ENCODE results near the gene PHF10.
"Not testable (repeated sequence)": the region's sequence is repeated elsewhere in the genome, so short reads cannot be mapped to it uniquely, and the experiment has no call there.

Gene PHF10

GRCh38 chr6:169724494-169725124, at the start of gene PHF10:
Gene PHF10 (minus strand): TSS chr6:169724500. CDS start chr6:169723931, 569 bp downstream.
- Mint-ChIP-seq H3K36me3 (peaks cover 3% of the 10 kb centered on the region), H3K27me3 (no peaks in the 10 kb centered on the region), H3K27ac (peak within 1 kb of the TSS; percentile 97), H3K9me3 (no peaks in the 10 kb centered on the region), H3K4me3 (peak within 1 kb of the TSS; percentile 91), H3K4me1 (peaks cover 48% of the 10 kb centered on the region)

- no peak overlapping the region for H3K27ac Mint-ChIP-seq
- no peaks in the 10 kb centered on the region for H3K4me1 Mint-ChIP-seq
- no peaks in the 10 kb centered on the region for H3K27me3 Mint-ChIP-seq
- H3K36me3 Mint-ChIP-seq = peaks cover 13% of the 10 kb centered on the region
- H3K4me3 Mint-ChIP-seq = no peak overlapping the region
- H3K9me3 Mint-ChIP-seq = no peaks in the 10 kb centered on the region
These were observed 42.8 kb upstream of the PHF10 start for GRCh38 chr6:169766921-169767736.

GRCh38 chr6:169766232-169766631, 41.9 kb upstream of the PHF10 start:
- H3K4me1 Mint-ChIP-seq = no peaks in the 10 kb centered on the region
- no peak overlapping the region for H3K4me3 Mint-ChIP-seq
- H3K27ac Mint-ChIP-seq = no peak overlapping the region
- peaks cover 13% of the 10 kb centered on the region for H3K36me3 Mint-ChIP-seq
- no peaks in the 10 kb centered on the region for H3K27me3 Mint-ChIP-seq
- H3K9me3 Mint-ChIP-seq = no peaks in the 10 kb centered on the region

GRCh38 chr6:169765789-169766188, 41.5 kb upstream of the PHF10 start:
- not testable (repeated sequence) for H3K4me1 Mint-ChIP-seq, H3K9me3 Mint-ChIP-seq, H3K27me3 Mint-ChIP-seq, H3K27ac Mint-ChIP-seq, H3K4me3 Mint-ChIP-seq
- H3K36me3 Mint-ChIP-seq = peaks cover 13% of the 10 kb centered on the region

GRCh38 chr6:169763881-169764280, 39.6 kb upstream of the PHF10 start:
- Mint-ChIP-seq H3K4me1 (no peaks in the 10 kb centered on the region), H3K27ac (no peak overlapping the region), H3K36me3 (peaks cover 20% of the 10 kb centered on the region), H3K27me3 (no peaks in the 10 kb centered on the region), H3K4me3 (no peak overlapping the region), H3K9me3 (no peaks in the 10 kb centered on the region)

- H3K36me3 Mint-ChIP-seq = peaks cover 21% of the 10 kb centered on the region
- no peaks in the 10 kb centered on the region for H3K9me3 Mint-ChIP-seq
- no peaks in the 10 kb centered on the region for H3K27me3 Mint-ChIP-seq
- H3K4me3 Mint-ChIP-seq = no peak overlapping the region
- no peak overlapping the region for H3K27ac Mint-ChIP-seq
- H3K4me1 Mint-ChIP-seq = no peaks in the 10 kb centered on the region
These were observed 39.0 kb upstream of the PHF10 start for GRCh38 chr6:169763308-169763707.

- H3K36me3 Mint-ChIP-seq = peaks cover 18% of the 10 kb centered on the region
- no peak overlapping the region for H3K4me3 Mint-ChIP-seq
- no peaks in the 10 kb centered on the region for H3K9me3 Mint-ChIP-seq
- peaks cover 27% of the 10 kb centered on the region for H3K4me1 Mint-ChIP-seq
- no peaks in the 10 kb centered on the region for H3K27me3 Mint-ChIP-seq
- H3K27ac Mint-ChIP-seq = peak overlapping the region; percentile 44
These were observed 30.9 kb upstream of the PHF10 start for GRCh38 chr6:169755162-169755561.

GRCh38 chr6:169752074-169752623, 27.8 kb upstream of the PHF10 start:
- peaks cover 37% of the 10 kb centered on the region for H3K4me1 Mint-ChIP-seq
- H3K27me3 Mint-ChIP-seq = no peaks in the 10 kb centered on the region
- H3K4me3 Mint-ChIP-seq = peak overlapping the region; percentile 99
- peak overlapping the region; percentile 89 for H3K27ac Mint-ChIP-seq
- H3K36me3 Mint-ChIP-seq = peaks cover 20% of the 10 kb centered on the region
- H3K9me3 Mint-ChIP-seq = no peaks in the 10 kb centered on the region

GRCh38 chr6:169751242-169752073, 27.2 kb upstream of the PHF10 start, which contains the start of the genes DYNLT2 and ERMARD:
Gene DYNLT2 (minus strand): TSS chr6:169751572. CDS start chr6:169751458, 114 bp downstream.
Gene ERMARD (plus strand): TSS chr6:169751622. CDS start chr6:169751658, 36 bp downstream.
- H3K4me3 Mint-ChIP-seq = peak within 1 kb of the TSS; percentile 99
- H3K27me3 Mint-ChIP-seq = no peaks in the 10 kb centered on the region
- H3K9me3 Mint-ChIP-seq = peaks cover under 1% of the 10 kb centered on the region
- peak within 1 kb of the TSS; percentile 99 for H3K27ac Mint-ChIP-seq
- H3K36me3 Mint-ChIP-seq = peaks cover 20% of the 10 kb centered on the region
- H3K4me1 Mint-ChIP-seq = peaks cover 37% of the 10 kb centered on the region

GRCh38 chr6:169746556-169746955, 22.3 kb upstream of the PHF10 start:
- Mint-ChIP-seq H3K4me3 (no peak overlapping the region), H3K4me1 (peaks cover 22% of the 10 kb centered on the region)

GRCh38 chr6:169745405-169745804, 21.1 kb upstream of the PHF10 start:
- peaks cover 16% of the 10 kb centered on the region for H3K36me3 Mint-ChIP-seq
- peaks cover 12% of the 10 kb centered on the region for H3K4me1 Mint-ChIP-seq
- no peak overlapping the region for H3K27ac Mint-ChIP-seq
- H3K27me3 Mint-ChIP-seq = no peaks in the 10 kb centered on the region
- no peak overlapping the region for H3K4me3 Mint-ChIP-seq
- peaks cover 10% of the 10 kb centered on the region for H3K9me3 Mint-ChIP-seq

More at GRCh38 chr6:169746556-169746955, 22.3 kb upstream of the PHF10 start:
- Mint-ChIP-seq H3K27me3 (no peaks in the 10 kb centered on the region), H3K9me3 (peaks cover 10% of the 10 kb centered on the region), H3K27ac (no peak overlapping the region), H3K36me3 (peaks cover 20% of the 10 kb centered on the region)

- H3K4me1 Mint-ChIP-seq = no peaks in the 10 kb centered on the region
- no peak overlapping the region for H3K4me3 Mint-ChIP-seq
- H3K9me3 Mint-ChIP-seq = peaks cover 8% of the 10 kb centered on the region
- peaks cover under 1% of the 10 kb centered on the region for H3K36me3 Mint-ChIP-seq
- no peak overlapping the region for H3K27ac Mint-ChIP-seq
- no peaks in the 10 kb centered on the region for H3K27me3 Mint-ChIP-seq
These were observed 17.0 kb upstream of the PHF10 start for GRCh38 chr6:169741344-169741743.

- Mint-ChIP-seq H3K36me3 (no peaks in the 10 kb centered on the region), H3K27me3 (no peaks in the 10 kb centered on the region), H3K4me3 (no peak overlapping the region), H3K9me3 (no peaks in the 10 kb centered on the region), H3K4me1 (no peaks in the 10 kb centered on the region), H3K27ac (no peak overlapping the region)
These were observed 14.8 kb upstream of the PHF10 start for GRCh38 chr6:169738976-169739529.

GRCh38 chr6:169738204-169738975, 14.1 kb upstream of the PHF10 start:
- no peaks in the 10 kb centered on the region for H3K27me3 Mint-ChIP-seq
- H3K9me3 Mint-ChIP-seq = no peaks in the 10 kb centered on the region
- H3K27ac Mint-ChIP-seq = no peak overlapping the region

More at GRCh38 chr6:169738204-169738975, 14.1 kb upstream of the PHF10 start:
- no peaks in the 10 kb centered on the region for H3K36me3 Mint-ChIP-seq
- H3K4me3 Mint-ChIP-seq = no peak overlapping the region
- H3K4me1 Mint-ChIP-seq = no peaks in the 10 kb centered on the region
